OCI-LY3 (cell line): ENCODE measurements around the gene OLA1.

ENCODE experiments used
- EZH2phosphoT487 ChIP-seq: fragments of 200-600 bp; shearing (Covaris generic); IDR thresholded peaks from 2 replicates; pipeline ENCODE4 v1.6.1; 2018; ENCODE audit warnings: antibody characterized with exemption, mixed run types, low read depth
- TF ChIP-seq, protein P1 (sequence below): fragments of 200-600, 300-600 bp; sonication (generic); IDR thresholded peaks from 2 replicates; pipeline ENCODE4 v1.5.1; 2014; ENCODE audit warnings: antibody characterized with exemption, low read length, low read depth

DNA sequence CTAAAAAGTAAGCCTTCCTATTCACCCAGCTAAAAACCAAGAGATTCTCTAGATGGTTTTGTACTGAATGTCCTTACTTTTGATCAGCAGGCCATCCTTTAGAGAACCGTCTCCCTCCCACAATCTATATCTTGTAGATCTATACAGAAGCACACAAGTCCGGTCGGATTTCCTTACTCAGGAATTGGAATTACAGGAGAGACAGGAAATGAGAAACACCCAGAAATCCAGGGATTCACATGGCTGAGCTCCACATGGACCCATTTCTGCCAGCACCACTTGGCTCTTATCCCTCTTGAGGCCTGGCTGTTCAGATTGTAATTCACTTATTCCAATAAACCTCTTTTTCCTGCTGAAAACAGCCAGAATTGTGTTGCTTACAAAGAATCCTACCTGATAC is 4.5 kb downstream of the OLA1 start:
- TF ChIP-seq, protein P1, sequence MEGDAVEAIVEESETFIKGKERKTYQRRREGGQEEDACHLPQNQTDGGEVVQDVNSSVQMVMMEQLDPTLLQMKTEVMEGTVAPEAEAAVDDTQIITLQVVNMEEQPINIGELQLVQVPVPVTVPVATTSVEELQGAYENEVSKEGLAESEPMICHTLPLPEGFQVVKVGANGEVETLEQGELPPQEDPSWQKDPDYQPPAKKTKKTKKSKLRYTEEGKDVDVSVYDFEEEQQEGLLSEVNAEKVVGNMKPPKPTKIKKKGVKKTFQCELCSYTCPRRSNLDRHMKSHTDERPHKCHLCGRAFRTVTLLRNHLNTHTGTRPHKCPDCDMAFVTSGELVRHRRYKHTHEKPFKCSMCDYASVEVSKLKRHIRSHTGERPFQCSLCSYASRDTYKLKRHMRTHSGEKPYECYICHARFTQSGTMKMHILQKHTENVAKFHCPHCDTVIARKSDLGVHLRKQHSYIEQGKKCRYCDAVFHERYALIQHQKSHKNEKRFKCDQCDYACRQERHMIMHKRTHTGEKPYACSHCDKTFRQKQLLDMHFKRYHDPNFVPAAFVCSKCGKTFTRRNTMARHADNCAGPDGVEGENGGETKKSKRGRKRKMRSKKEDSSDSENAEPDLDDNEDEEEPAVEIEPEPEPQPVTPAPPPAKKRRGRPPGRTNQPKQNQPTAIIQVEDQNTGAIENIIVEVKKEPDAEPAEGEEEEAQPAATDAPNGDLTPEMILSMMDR, result no peak
- no peak for TF ChIP-seq EZH2phosphoT487
